NK-92 (cell line): ENCODE results near the gene CADPS2.
"Not testable (repeated sequence)": the region's sequence is repeated elsewhere in the genome, so short reads cannot be mapped to it uniquely, and the experiment has no call there.

Source experiments
- DNase-seq: peaks from one replicate; lab custom pipeline; 2025; ENCODE audit not compliant: unreplicated experiment; lab: John Stamatoyannopoulos, UW

Gene CADPS2

GRCh38 chr7:122717356-122718089, 168.7 kb downstream of the CADPS2 start:
- DNase-seq: no peak

GRCh38 chr7:122715183-122715582, 171.1 kb downstream of the CADPS2 start:
- no peak for DNase-seq

- no peak for DNase-seq
Measured at GRCh38 chr7:122710916-122711315, 175.3 kb downstream of the CADPS2 start.

- no peak for DNase-seq
Measured at GRCh38 chr7:122709930-122710646, 176.2 kb downstream of the CADPS2 start.

- DNase-seq: no peak
Measured at GRCh38 chr7:122706836-122707235, 179.4 kb downstream of the CADPS2 start.

GRCh38 chr7:122702872-122703510, 183.3 kb downstream of the CADPS2 start, which contains the start of gene RNF148:
TSS of gene RNF148 (minus strand) at chr7:122702922. CDS start at chr7:122702750, 172 bp downstream.
- DNase-seq: no peak

GRCh38 chr7:122699017-122699416, 187.2 kb downstream of the CADPS2 start, which contains the start of gene RNF133:
TSS of gene RNF133 (minus strand) at chr7:122699117. CDS start at chr7:122698918, 199 bp downstream.
- DNase-seq: no peak

GRCh38 chr7:122695816-122696215, 190.4 kb downstream of the CADPS2 start:
- no peak for DNase-seq

GRCh38 chr7:122694697-122695096, 191.6 kb downstream of the CADPS2 start:
- no peak for DNase-seq

GRCh38 chr7:122692769-122693309, 193.4 kb downstream of the CADPS2 start:
- DNase-seq: no peak

- no peak for DNase-seq
Measured at GRCh38 chr7:122691569-122692235, 194.6 kb downstream of the CADPS2 start.

GRCh38 chr7:122689346-122690109, 196.7 kb downstream of the CADPS2 start:
- no peak for DNase-seq

- no peak for DNase-seq
Measured at GRCh38 chr7:122688400-122688998, 197.8 kb downstream of the CADPS2 start.

GRCh38 chr7:122686360-122686878, 199.8 kb downstream of the CADPS2 start:
- no peak for DNase-seq

GRCh38 chr7:122684504-122684903, 201.8 kb downstream of the CADPS2 start:
- DNase-seq: no peak

- DNase-seq: no peak
Measured at GRCh38 chr7:122682815-122683550, 203.3 kb downstream of the CADPS2 start.

- DNase-seq: not testable (repeated sequence)
Measured at GRCh38 chr7:122681186-122681585, 205.1 kb downstream of the CADPS2 start.

- DNase-seq: no peak
Measured at GRCh38 chr7:122679813-122680212, 206.4 kb downstream of the CADPS2 start.

GRCh38 chr7:122679269-122679709, 207.0 kb downstream of the CADPS2 start:
- DNase-seq: not testable (repeated sequence)
